HG02973 (cell line): ENCODE measurements around the gene LAX1.
"Not testable (repeated sequence)": the region's sequence is repeated elsewhere in the genome, so short reads cannot be mapped to it uniquely, and the experiment has no call there.

Source experiments
- ATAC-seq: cut with Tn5 transposase; IDR thresholded peaks from one replicate; pipeline ENCODE4 v1.9.1; 2021; ENCODE audit warnings: moderate library complexity; ENCODE audit not compliant: unreplicated experiment

The LAX1 gene

GRCh38 chr1:203765029-203765837 lies at the start of gene LAX1:
Gene LAX1 (plus strand): TSS chr1:203765183. CDS start chr1:203765566, 383 bp downstream.
- peak; percentile 84 for ATAC-seq

GRCh38 chr1:203717120-203717519 lies 47.9 kb upstream of the LAX1 start:
- ATAC-seq: no peak

GRCh38 chr1:203720242-203720641 lies 44.7 kb upstream of the LAX1 start:
- ATAC-seq: no peak

- no peak for ATAC-seq
Observed at GRCh38 chr1:203722909-203723308, 42.1 kb upstream of the LAX1 start.

GRCh38 chr1:203726417-203726867 lies 38.5 kb upstream of the LAX1 start:
- no peak for ATAC-seq

- ATAC-seq: no peak
Observed at GRCh38 chr1:203733009-203733863, 31.7 kb upstream of the LAX1 start.

GRCh38 chr1:203742436-203742835 lies 22.5 kb upstream of the LAX1 start:
- no peak for ATAC-seq

GRCh38 chr1:203743091-203743571 lies 21.9 kb upstream of the LAX1 start:
- ATAC-seq: no peak

GRCh38 chr1:203744075-203744972 lies 20.7 kb upstream of the LAX1 start:
- no peak for ATAC-seq

GRCh38 chr1:203746281-203746680 lies 18.7 kb upstream of the LAX1 start:
- ATAC-seq: no peak

- no peak for ATAC-seq
Observed at GRCh38 chr1:203751051-203751450, 13.9 kb upstream of the LAX1 start.

- not testable (repeated sequence) for ATAC-seq
Observed at GRCh38 chr1:203751618-203752361, 13.2 kb upstream of the LAX1 start.

- ATAC-seq: peak; percentile 60
Observed at GRCh38 chr1:203754455-203754864, 10.5 kb upstream of the LAX1 start.

- no peak for ATAC-seq
Observed at GRCh38 chr1:203756036-203756435, 8.9 kb upstream of the LAX1 start.

- ATAC-seq: not testable (repeated sequence)
Observed at GRCh38 chr1:203758749-203759148, 6.2 kb upstream of the LAX1 start.

- no peak for ATAC-seq
Observed at GRCh38 chr1:203760506-203760905, 4.5 kb upstream of the LAX1 start.

GRCh38 chr1:203761958-203762357 lies 3.0 kb upstream of the LAX1 start:
- ATAC-seq: not testable (repeated sequence)

- no peak for ATAC-seq
Observed at GRCh38 chr1:203763505-203763904, 1.5 kb upstream of the LAX1 start.

GRCh38 chr1:203764105-203765028 lies 616 bp upstream of the LAX1 start:
- ATAC-seq: no peak
